ENCODE results near the gene TENT5C. TPM values are rescaled to one million over a fixed set of nuclear protein-coding genes. Genes with fewer than 3 reads are reported as not detected.

TENT5C gene
- polyA plus RNA-seq, 1 donor (not counting 4 experiments of a cell fraction or from before 2014, with no cell fraction given) = 0.13 TPM

- dilution Hi-C loops (cut with MboI; ENCODE audit: extremely low pct_ligation_motif_present, low sequenced_read_pairs) = no loop called here
- Histone ChIP-seq H2AFZ (ENCODE audit: control insufficient read depth, low read length) (no peak overlapping the region), H3K27ac (ENCODE audit: control insufficient read depth, insufficient read depth, low read length) (no peak overlapping the region), H3K27me3 (ENCODE audit: control insufficient read depth, extremely low read depth, insufficient read depth, low read length) (peaks cover 3% of the 10 kb centered on the region), H3K4me2 (ENCODE audit: control insufficient read depth, extremely low read depth, insufficient read depth, low read depth, low read length) (no peak overlapping the region), H3K36me3 (ENCODE audit: control insufficient read depth in 2 of 2, extremely low read depth in 1 of 2, insufficient read depth in 2 of 2, low read length in 2 of 2) (no peaks in the 10 kb centered on the region), H3K9me1 (ENCODE audit: control insufficient read depth, extremely low read depth, insufficient read depth, low read length) (no peaks in the 10 kb centered on the region), H3K9me3 (ENCODE audit: control insufficient read depth, low read depth, low read length) (no peaks in the 10 kb centered on the region), H4K20me1 (ENCODE audit: control insufficient read depth, extremely low read depth, insufficient read depth, low read length) (no peaks in the 10 kb centered on the region), H3K4me3 (ENCODE audit: control insufficient read depth in 2 of 3, extremely low read depth in 1 of 3, insufficient read depth in 2 of 3, low read depth in 1 of 3, low read length in 3 of 3) (no peak overlapping the region), H3K9ac (ENCODE audit: control insufficient read depth, extremely low read depth, insufficient read depth, low read length) (no peak overlapping the region), H3K79me2 (ENCODE audit: control insufficient read depth, insufficient read depth, low read length) (no peaks in the 10 kb centered on the region), H3K4me1 (ENCODE audit: control insufficient read depth, extremely low read depth, insufficient read depth, low read length) (peaks cover 15% of the 10 kb centered on the region)
- DNase-seq (ENCODE audit: low read depth, low spot score) (no peak), FAIRE-seq (no peak)
- TF ChIP-seq CTCF (optimal IDR thresholded peaks at IDR 0.05 in 1 of 3, IDR thresholded peaks at IDR 0.05 in 1 of 3, conservative IDR thresholded peaks at IDR 0.05 in 1 of 3; ENCODE audit: extremely low read depth in 1 of 3, insufficient read depth in 2 of 3, low read length in 3 of 3) = no peak
- no peak for TF ChIP-seq EZH2 (IDR thresholded peaks at IDR 0.05; ENCODE audit: low read length)
These were observed 3.0 kb upstream of the TENT5C start for GRCh38 chr1:117602862-117603261.

GRCh38 chr1:117605164-117605773, 579 bp upstream of the TENT5C start:
- FAIRE-seq = no peak
- Histone ChIP-seq H3K27me3 (ENCODE audit: control insufficient read depth, extremely low read depth, insufficient read depth, low read length) (peaks cover 3% of the 10 kb centered on the region), H4K20me1 (ENCODE audit: control insufficient read depth, extremely low read depth, insufficient read depth, low read length) (no peaks in the 10 kb centered on the region), H3K9me1 (ENCODE audit: control insufficient read depth, extremely low read depth, insufficient read depth, low read length) (no peaks in the 10 kb centered on the region), H3K4me3 (ENCODE audit: control insufficient read depth in 2 of 3, extremely low read depth in 1 of 3, insufficient read depth in 2 of 3, low read depth in 1 of 3, low read length in 3 of 3) (peak overlapping the region; percentile 58 to 93 (median 91)), H3K9me3 (ENCODE audit: control insufficient read depth, low read depth, low read length) (no peaks in the 10 kb centered on the region), H3K79me2 (ENCODE audit: control insufficient read depth, insufficient read depth, low read length) (no peaks in the 10 kb centered on the region), H3K27ac (ENCODE audit: control insufficient read depth, insufficient read depth, low read length) (peak overlapping the region; percentile 68), H3K36me3 (ENCODE audit: control insufficient read depth in 2 of 2, extremely low read depth in 1 of 2, insufficient read depth in 2 of 2, low read length in 2 of 2) (no peaks in the 10 kb centered on the region), H2AFZ (ENCODE audit: control insufficient read depth, low read length) (peak overlapping the region; percentile 97), H3K9ac (ENCODE audit: control insufficient read depth, extremely low read depth, insufficient read depth, low read length) (peak overlapping the region; percentile 65), H3K4me2 (ENCODE audit: control insufficient read depth, extremely low read depth, insufficient read depth, low read depth, low read length) (peak overlapping the region; percentile 94), H3K4me1 (ENCODE audit: control insufficient read depth, extremely low read depth, insufficient read depth, low read length) (peaks cover 15% of the 10 kb centered on the region)
- dilution Hi-C loops (cut with MboI; ENCODE audit: extremely low pct_ligation_motif_present, low sequenced_read_pairs) = no loop called here
- TF ChIP-seq EZH2 (IDR thresholded peaks at IDR 0.05; ENCODE audit: low read length) (no peak), CTCF (optimal IDR thresholded peaks at IDR 0.05 in 1 of 3, IDR thresholded peaks at IDR 0.05 in 1 of 3, conservative IDR thresholded peaks at IDR 0.05 in 1 of 3; ENCODE audit: extremely low read depth in 1 of 3, insufficient read depth in 2 of 3, low read length in 3 of 3) (no peak)
- no peak for DNase-seq (ENCODE audit: low read depth, low spot score)
